H1 (cell line): ENCODE measurements around the gene ITGB1BP1. TPM values are rescaled to one million over a fixed set of nuclear protein-coding genes. Genes with fewer than 3 reads are reported as not detected.

Experiments
- BCL11A ChIP-seq, 2 experiments: IDR thresholded peaks; one replicate each; pipeline ENCODE4 v1.6.1; 2011; ENCODE audit warnings: low read depth in 2 of 2, low read length in 2 of 2, mild to moderate bottlenecking in 2 of 2
- RBBP5 ChIP-seq: IDR thresholded peaks from 2 replicates; pipeline ENCODE4 v1.7.1; 2012; ENCODE audit warnings: low read depth, mild to moderate bottlenecking, inconsistent platforms, low read length, moderate library complexity, borderline replicate concordance
- polyA plus RNA-seq, 7 experiments: library from polyadenylated mRNA; depleted of rRNA in 3 of 7; stranded (reverse) in 5 of 7; unstranded in 2 of 7; fragments of >200 nt in 5 of 7; fragments of 200-250 nt in 2 of 7; gene quantifications; 1 replicate in 5 of 7; 2 replicates in 1 of 7; 4 replicates in 1 of 7; pipeline versions ENCODE4 v1.2.1 to v1.2.3, GENCODE V29; 2011 to 2013; ENCODE audit warnings: missing spikeins in 2 of 7, mixed read lengths in 2 of 7
- total RNA-seq: library from RNA; stranded (reverse); fragmentation: NEBNext Ultra II Directional; extraction: Animal tissue kit (Norgen Biotek cat#: 25700); gene quantifications from 2 replicates; pipeline ENCODE4 v1.2.1, GENCODE V29; 2021

Gene ITGB1BP1
- total and polyA plus RNA-seq, 2 of the 8 experiments (the other 6 are each of a cell fraction or from before 2014, with no cell fraction given): 16.1 to 45.4 TPM

DNA sequence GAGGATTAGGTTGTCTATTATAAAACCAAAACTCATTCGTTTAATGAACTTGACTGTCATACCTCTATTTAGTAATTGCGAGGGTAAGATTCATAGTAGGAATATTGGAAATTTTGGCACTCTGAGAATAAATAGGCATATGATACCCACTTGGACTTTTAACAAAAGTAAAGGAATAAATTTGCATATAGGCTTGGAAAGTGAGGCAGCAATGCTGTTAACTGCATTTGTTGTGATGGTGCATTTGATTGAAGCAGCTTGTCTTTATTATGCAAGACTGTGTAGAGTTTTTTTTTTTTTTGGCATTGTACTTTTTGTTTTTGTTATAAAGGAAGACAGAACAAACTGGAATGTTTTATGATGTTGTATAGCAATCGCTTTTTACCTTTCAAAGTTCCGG is 18.9 kb downstream of the ITGB1BP1 start (continued):
- no peak for TF ChIP-seq BCL11A (IDR thresholded peaks at IDR 0.05; ENCODE audit: low read depth in 2 of 2, low read length in 2 of 2)
- no peak for TF ChIP-seq RBBP5
